ENCODE data around the gene TMCO1. TPM values are rescaled to one million over a fixed set of nuclear protein-coding genes. Genes with fewer than 3 reads are reported as not detected.
A peak's percentile ranks its signal among the peaks of the same experiment; 100 is the strongest.
"Not testable (repeated sequence)": the region's sequence is repeated elsewhere in the genome, so short reads cannot be mapped to it uniquely, and the experiment has no call there.

The TMCO1 gene
- total RNA-seq (2014; rRNA removed; shearing (Covaris generic)), result 56.3 and 81.2 TPM in 2 replicates

GRCh38 chr1:165768513-165769394 is at the start of gene TMCO1:
Gene TMCO1 (minus strand): TSS chr1:165768868. CDS start chr1:165768751, 117 bp downstream.
- Histone ChIP-seq H3K27me3 (ENCODE audit: control insufficient read depth, insufficient read depth, low read length) (no peaks in the 10 kb centered on the region), H3K36me3 (replicated peaks; ENCODE audit: control insufficient read depth, insufficient read depth, low read length) (no peaks in the 10 kb centered on the region), H3K4me3 (ENCODE audit: insufficient read depth, low read depth, low read length) (peak within 1 kb of the TSS; percentile 80)
- DNase-seq, result peak; percentile 88

GRCh38 chr1:165816826-165817497 is 48.3 kb upstream of the TMCO1 start:
- H3K4me3 ChIP-seq (ENCODE audit: insufficient read depth, low read depth, low read length), result no peak overlapping the region
- no peaks in the 10 kb centered on the region for H3K27me3 ChIP-seq (ENCODE audit: control insufficient read depth, insufficient read depth, low read length)
- no peaks in the 10 kb centered on the region for H3K36me3 ChIP-seq (replicated peaks; ENCODE audit: control insufficient read depth, insufficient read depth, low read length)
- no peak for DNase-seq

GRCh38 chr1:165816157-165816556 is 47.5 kb upstream of the TMCO1 start:
- H3K4me3 ChIP-seq (ENCODE audit: insufficient read depth, low read depth, low read length), result no peak overlapping the region
- no peak for DNase-seq

GRCh38 chr1:165815725-165816124 is 47.1 kb upstream of the TMCO1 start:
- Histone ChIP-seq H3K36me3 (replicated peaks; ENCODE audit: control insufficient read depth, insufficient read depth, low read length) (no peaks in the 10 kb centered on the region), H3K27me3 (ENCODE audit: control insufficient read depth, insufficient read depth, low read length) (no peaks in the 10 kb centered on the region), H3K4me3 (ENCODE audit: insufficient read depth, low read depth, low read length) (no peak overlapping the region)
- DNase-seq, result no peak

More at GRCh38 chr1:165816157-165816556, 47.5 kb upstream of the TMCO1 start:
- Histone ChIP-seq H3K36me3 (replicated peaks; ENCODE audit: control insufficient read depth, insufficient read depth, low read length) (no peaks in the 10 kb centered on the region), H3K27me3 (ENCODE audit: control insufficient read depth, insufficient read depth, low read length) (no peaks in the 10 kb centered on the region)

GRCh38 chr1:165807613-165808012 is 38.9 kb upstream of the TMCO1 start:
- Histone ChIP-seq H3K4me3 (ENCODE audit: insufficient read depth, low read depth, low read length) (no peak overlapping the region), H3K27me3 (ENCODE audit: control insufficient read depth, insufficient read depth, low read length) (no peaks in the 10 kb centered on the region), H3K36me3 (replicated peaks; ENCODE audit: control insufficient read depth, insufficient read depth, low read length) (no peaks in the 10 kb centered on the region)
- DNase-seq, result no peak

GRCh38 chr1:165804513-165804912 is 35.8 kb upstream of the TMCO1 start:
- H3K4me3 ChIP-seq (ENCODE audit: insufficient read depth, low read depth, low read length); H3K27me3 ChIP-seq (ENCODE audit: control insufficient read depth, insufficient read depth, low read length); DNase-seq; H3K36me3 ChIP-seq (replicated peaks; ENCODE audit: control insufficient read depth, insufficient read depth, low read length): not testable (repeated sequence)

- H3K27me3 ChIP-seq (ENCODE audit: control insufficient read depth, insufficient read depth, low read length), result no peaks in the 10 kb centered on the region
- DNase-seq, result no peak
Observed at GRCh38 chr1:165799387-165799786, 30.7 kb upstream of the TMCO1 start.

GRCh38 chr1:165795894-165796293 is 27.2 kb upstream of the TMCO1 start:
- DNase-seq, result peak; percentile 10
- Histone ChIP-seq H3K27me3 (ENCODE audit: control insufficient read depth, insufficient read depth, low read length) (no peaks in the 10 kb centered on the region), H3K4me3 (ENCODE audit: insufficient read depth, low read depth, low read length) (no peak overlapping the region), H3K36me3 (replicated peaks; ENCODE audit: control insufficient read depth, insufficient read depth, low read length) (no peaks in the 10 kb centered on the region)

More at GRCh38 chr1:165799387-165799786, 30.7 kb upstream of the TMCO1 start:
- no peaks in the 10 kb centered on the region for H3K36me3 ChIP-seq (replicated peaks; ENCODE audit: control insufficient read depth, insufficient read depth, low read length)
- H3K4me3 ChIP-seq (ENCODE audit: insufficient read depth, low read depth, low read length), result no peak overlapping the region

- Histone ChIP-seq H3K36me3 (replicated peaks; ENCODE audit: control insufficient read depth, insufficient read depth, low read length) (no peaks in the 10 kb centered on the region), H3K27me3 (ENCODE audit: control insufficient read depth, insufficient read depth, low read length) (no peaks in the 10 kb centered on the region), H3K4me3 (ENCODE audit: insufficient read depth, low read depth, low read length) (no peak overlapping the region)
- no peak for DNase-seq
Observed at GRCh38 chr1:165793951-165794350, 25.3 kb upstream of the TMCO1 start.

GRCh38 chr1:165787741-165788140 is 19.1 kb upstream of the TMCO1 start:
- no peak for DNase-seq
- Histone ChIP-seq H3K36me3 (replicated peaks; ENCODE audit: control insufficient read depth, insufficient read depth, low read length) (no peaks in the 10 kb centered on the region), H3K4me3 (ENCODE audit: insufficient read depth, low read depth, low read length) (no peak overlapping the region), H3K27me3 (ENCODE audit: control insufficient read depth, insufficient read depth, low read length) (no peaks in the 10 kb centered on the region)

GRCh38 chr1:165783519-165783918 is 14.9 kb upstream of the TMCO1 start:
- not testable (repeated sequence) for H3K36me3 ChIP-seq (replicated peaks; ENCODE audit: control insufficient read depth, insufficient read depth, low read length); DNase-seq; H3K27me3 ChIP-seq (ENCODE audit: control insufficient read depth, insufficient read depth, low read length); H3K4me3 ChIP-seq (ENCODE audit: insufficient read depth, low read depth, low read length)

- H3K4me3 ChIP-seq (ENCODE audit: insufficient read depth, low read depth, low read length); DNase-seq; H3K36me3 ChIP-seq (replicated peaks; ENCODE audit: control insufficient read depth, insufficient read depth, low read length); H3K27me3 ChIP-seq (ENCODE audit: control insufficient read depth, insufficient read depth, low read length): not testable (repeated sequence)
Observed at GRCh38 chr1:165778197-165778596, 9.5 kb upstream of the TMCO1 start.

- H3K4me3 ChIP-seq (ENCODE audit: insufficient read depth, low read depth, low read length), result no peak overlapping the region
- no peaks in the 10 kb centered on the region for H3K36me3 ChIP-seq (replicated peaks; ENCODE audit: control insufficient read depth, insufficient read depth, low read length)
- DNase-seq, result no peak
- H3K27me3 ChIP-seq (ENCODE audit: control insufficient read depth, insufficient read depth, low read length), result no peaks in the 10 kb centered on the region
Observed at GRCh38 chr1:165773324-165773965, 4.8 kb upstream of the TMCO1 start.

- no peaks in the 10 kb centered on the region for H3K36me3 ChIP-seq (replicated peaks; ENCODE audit: control insufficient read depth, insufficient read depth, low read length)
- H3K4me3 ChIP-seq (ENCODE audit: insufficient read depth, low read depth, low read length), result no peak overlapping the region
- DNase-seq, result no peak
- H3K27me3 ChIP-seq (ENCODE audit: control insufficient read depth, insufficient read depth, low read length), result no peaks in the 10 kb centered on the region
Observed at GRCh38 chr1:165772739-165773138, 4.1 kb upstream of the TMCO1 start.
